GM10266 (cell line): Measurements from ENCODE around the gene COPS7A.
A peak's percentile ranks its signal among the peaks of the same experiment; 100 is the strongest.

ENCODE experiments used
- DNase-seq: peaks from one replicate; pipeline ENCODE4 v3.0.0; 2012; ENCODE audit errors: extremely low spot score
- TF ChIP-seq, protein P1 (sequence below): IDR thresholded peaks from 2 replicates; pipeline ENCODE4 v1.5.1; 2012; ENCODE audit warnings: mild to moderate bottlenecking, low read depth; ENCODE audit not compliant: control insufficient read depth, insufficient read depth; ENCODE audit errors: missing control alignments

Gene COPS7A

DNA sequence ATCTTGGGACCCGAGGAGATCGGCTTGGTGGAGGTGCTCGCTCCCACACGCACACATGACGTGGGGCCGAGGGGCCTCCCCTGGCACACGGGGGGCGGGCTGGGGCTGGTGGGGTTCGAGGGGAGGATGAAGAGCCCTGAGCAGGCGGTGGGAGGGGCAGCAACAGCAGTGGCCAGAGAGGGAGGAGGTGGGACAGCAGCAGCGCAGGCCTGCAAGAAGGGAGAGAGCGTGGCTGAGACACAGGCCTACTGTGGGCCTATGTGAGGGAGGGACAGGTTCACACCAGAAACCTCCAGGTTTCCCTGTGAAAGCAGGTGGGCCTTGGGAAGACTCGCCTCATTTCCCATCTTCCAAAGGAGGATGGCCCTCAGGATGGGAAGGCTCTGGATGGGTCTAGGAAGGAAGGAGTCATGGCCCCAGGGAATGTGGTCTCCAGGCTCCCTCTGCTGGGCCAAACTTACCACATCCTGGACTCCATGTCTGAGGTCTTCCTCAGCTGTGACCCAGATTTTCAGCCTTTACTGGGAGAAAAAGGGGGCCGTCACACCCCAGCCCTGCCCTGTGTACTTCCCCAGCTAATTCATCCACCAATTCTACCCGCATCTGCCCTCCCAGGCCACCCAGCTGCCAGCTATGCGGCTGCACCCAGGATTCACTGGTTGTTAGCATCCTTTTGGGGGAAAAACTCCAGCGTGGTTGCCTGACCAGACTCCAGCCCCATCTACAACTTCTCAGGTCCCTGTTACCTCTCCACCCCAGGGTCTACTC is 26.1 kb upstream of the COPS7A start:
- TF ChIP-seq, protein P1, sequence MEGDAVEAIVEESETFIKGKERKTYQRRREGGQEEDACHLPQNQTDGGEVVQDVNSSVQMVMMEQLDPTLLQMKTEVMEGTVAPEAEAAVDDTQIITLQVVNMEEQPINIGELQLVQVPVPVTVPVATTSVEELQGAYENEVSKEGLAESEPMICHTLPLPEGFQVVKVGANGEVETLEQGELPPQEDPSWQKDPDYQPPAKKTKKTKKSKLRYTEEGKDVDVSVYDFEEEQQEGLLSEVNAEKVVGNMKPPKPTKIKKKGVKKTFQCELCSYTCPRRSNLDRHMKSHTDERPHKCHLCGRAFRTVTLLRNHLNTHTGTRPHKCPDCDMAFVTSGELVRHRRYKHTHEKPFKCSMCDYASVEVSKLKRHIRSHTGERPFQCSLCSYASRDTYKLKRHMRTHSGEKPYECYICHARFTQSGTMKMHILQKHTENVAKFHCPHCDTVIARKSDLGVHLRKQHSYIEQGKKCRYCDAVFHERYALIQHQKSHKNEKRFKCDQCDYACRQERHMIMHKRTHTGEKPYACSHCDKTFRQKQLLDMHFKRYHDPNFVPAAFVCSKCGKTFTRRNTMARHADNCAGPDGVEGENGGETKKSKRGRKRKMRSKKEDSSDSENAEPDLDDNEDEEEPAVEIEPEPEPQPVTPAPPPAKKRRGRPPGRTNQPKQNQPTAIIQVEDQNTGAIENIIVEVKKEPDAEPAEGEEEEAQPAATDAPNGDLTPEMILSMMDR = peak; percentile 35
- DNase-seq = peak; percentile 67

DNA sequence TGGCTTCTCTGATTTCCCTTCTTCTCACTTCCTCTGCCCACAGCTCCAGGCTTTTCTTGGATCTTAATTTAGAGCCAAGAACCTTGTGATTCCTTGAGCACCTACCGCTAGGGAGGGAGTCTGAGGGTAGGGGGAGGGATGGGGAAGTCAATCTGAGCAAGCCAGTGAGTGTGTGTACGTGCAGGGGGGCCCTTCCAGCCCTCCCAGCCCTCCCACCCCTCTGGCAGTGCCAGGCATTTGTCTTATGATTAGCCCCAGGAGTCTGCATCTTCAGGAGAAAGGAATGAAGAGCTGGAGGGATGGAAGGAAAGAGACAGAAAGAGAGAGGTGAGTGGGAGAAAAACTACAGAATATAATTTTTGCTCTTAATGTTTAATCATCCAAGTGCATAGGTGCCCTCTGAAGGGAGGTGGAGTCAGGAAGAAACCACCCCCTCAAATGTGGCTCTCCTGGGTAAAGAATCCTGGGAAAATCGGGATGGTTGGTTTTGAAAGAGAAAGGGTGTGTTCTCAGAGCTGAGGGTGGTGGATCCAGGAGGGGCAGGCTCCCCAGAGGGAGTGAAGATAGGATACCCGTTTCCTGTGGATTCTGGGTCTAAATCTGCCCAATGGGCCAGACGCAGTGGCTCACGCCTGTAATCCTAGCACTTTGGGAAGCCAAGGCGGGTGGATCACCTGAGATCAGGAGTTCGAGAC is 25.3 kb upstream of the COPS7A start:
- TF ChIP-seq, protein P1 = no peak
- no peak for DNase-seq

DNA sequence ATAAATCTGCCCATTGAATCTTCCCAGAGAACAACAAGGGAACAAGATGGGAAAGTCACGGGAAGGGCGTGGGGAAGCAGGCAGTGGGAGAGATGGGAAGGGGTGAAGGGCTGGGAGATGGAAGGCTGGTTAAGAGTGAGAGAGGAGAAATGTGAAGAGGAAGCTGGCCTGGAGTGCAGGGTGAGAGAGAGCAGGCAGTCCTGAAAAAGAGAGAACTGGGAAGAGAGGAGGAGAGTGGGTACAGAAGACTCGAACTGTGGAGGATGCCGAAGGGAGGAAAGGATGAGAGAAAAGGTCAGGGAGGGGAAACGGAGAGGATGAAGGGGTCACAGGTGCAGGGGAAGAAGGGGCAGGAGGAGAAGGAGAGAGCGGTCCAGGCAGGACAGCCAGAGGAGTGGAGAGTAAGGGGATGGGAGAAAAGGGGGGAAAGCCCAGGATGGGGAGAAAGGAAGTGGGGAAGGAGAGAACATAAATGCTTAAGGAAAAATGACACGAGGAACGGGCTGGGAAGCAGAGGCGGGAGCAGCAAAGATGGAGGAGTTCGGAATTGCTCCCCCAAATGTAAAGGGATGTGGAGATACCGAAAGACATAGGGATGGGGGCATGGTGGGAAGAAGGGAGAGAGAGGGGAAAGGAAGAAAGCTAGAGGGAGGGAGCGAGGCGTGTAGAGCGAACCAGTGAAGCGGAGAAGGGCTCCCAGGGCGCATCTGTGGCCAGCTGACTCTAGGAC is 24.4 kb upstream of the COPS7A start:
- DNase-seq = no peak

DNA sequence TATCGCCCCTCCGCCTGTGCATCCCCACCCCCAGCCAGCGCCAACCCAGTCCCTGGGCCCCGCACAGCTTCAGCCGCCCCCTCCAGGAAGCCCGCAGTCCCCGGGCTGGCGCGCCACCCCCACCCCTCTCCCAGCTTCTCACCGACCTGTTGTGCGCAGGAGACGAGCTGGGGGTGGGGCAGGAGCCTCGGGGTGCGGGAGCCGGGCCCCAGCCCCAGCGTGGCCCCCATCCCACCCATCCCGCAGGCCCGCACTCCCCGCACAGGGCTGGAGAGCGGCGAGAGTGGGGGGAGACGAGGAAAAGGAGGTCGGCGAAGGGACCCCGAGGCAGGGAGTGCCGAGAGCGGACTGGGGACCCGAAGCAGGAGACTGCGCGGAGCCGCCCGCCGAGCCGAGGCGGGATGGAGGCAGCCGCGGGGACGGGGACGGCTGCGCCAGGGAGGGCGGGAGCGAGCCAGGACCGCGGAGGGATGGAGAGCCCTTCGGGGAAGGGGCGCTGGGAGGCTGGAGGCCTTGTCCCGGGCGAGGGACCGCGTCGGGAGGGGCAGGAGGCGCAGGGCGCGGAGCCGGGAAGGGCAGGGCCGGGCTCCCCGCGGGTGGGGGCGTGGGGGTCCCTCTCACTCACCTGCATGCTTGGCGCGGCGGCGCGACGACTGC is 23.7 kb upstream of the COPS7A start:
- TF ChIP-seq, protein P1 = no peak
- DNase-seq = peak; percentile 51

More for the DNA sequence above, 24.4 kb upstream of the COPS7A start:
- TF ChIP-seq, protein P1 = no peak

DNA sequence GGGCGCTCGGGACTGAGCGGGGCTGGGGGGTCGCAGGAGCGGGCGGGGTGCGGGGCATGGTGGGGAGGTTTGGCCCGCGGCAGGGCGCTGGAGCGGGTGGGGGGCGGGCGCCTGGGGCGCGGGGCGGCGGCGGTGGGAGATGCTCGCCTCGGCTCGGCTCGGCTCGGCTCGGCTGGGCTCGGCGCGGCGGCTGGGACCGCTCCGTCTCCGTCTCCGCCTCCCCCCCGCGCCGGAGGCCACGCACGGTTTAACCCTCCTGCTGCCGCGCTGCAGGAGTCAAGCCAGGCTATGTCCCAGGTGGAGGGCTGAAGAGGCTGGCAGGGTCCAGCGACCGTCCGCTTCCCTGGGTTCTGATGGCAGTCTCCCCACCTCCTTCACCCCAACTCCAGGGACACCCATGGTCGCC is 23.2 kb upstream of the COPS7A start, which contains the start of gene PIANP:
PIANP (minus strand) TSS at position 170 of the 406 bp plus-strand sequence. CDS start 2,754 bp downstream, outside the sequence.
- TF ChIP-seq, protein P1 = no peak
- DNase-seq = peak; percentile 43

DNA sequence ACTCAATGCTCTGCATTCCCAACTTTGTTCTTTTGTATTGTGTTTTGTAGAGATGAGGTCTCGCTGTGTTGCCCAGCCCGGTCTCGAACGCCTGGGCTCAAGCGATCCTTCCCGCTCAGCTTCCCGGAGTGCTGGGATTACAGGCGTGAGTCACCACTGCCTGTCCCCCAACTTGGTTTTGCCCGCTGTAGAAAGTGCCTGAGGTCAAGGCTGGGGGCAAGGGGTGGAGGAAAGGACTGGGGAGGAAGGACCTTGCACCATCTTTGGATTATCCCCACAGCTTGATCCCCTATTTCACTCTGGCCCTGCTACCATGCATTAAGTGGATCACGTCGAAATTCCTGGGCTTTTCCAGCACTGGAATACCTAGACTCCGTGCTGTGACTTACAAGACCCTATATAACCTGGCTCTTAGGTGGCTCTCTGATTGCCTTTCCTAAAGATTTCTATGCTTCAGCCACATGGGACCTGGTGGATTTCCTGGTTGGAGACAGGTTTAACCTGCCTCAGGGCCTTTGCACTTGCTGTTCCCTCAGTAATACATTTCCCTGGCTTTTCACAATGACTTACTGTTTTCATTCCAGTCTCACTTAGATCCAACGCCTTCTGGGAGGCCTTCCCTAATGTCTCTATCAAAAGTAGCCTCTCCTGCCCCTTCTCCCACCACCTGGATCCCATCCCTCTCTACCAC is 22.6 kb upstream of the COPS7A start:
- DNase-seq = no peak
- TF ChIP-seq, protein P1 = no peak
